ENCODE data around the gene SLC2A6.

DNA sequence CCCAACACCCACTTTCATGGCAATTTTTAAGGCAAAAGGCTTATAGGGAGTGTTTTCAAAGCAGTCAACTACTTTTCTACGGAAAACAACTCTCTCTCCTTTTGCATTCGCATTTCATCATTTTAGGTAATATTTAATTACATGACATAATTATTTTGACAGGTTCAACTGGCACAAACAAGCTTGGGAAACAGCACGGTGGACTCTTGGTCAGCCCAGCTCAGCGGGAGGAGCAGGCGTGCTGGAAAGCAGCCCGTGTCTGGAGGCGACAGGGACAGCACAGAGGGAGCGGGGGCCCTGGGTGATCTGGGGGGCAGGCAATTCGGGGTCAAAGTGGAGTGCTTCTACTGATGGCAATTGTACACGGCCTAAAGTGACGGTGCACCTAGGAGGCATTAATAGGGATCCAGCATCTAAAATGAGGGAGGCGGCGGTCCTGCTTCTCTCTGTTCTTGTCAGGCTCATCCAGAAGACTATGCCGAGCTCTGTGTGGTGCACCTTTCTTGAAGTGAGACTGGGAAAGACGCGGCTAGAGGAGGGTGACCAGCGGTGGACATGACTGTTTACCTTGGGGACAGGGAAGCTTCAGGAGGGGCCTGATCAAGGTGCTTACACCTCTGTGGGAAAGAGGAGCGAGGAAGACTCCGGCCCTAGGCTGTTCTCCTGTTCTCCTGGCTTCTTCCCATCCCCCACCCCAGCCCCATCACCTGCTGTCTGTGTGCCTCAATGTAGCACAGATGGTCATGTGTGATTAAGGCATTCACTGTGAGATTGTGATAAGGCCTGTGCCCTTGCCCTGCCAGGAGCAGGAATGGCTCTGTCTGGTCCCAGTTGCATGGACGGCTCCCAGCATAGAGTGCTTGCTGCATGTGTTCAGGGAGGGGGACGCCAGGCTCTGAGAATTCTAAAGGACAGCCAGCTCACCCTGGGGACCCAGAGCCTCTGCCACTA, 42.5 kb upstream of the SLC2A6 start:
- TF ChIP-seq, protein P1, sequence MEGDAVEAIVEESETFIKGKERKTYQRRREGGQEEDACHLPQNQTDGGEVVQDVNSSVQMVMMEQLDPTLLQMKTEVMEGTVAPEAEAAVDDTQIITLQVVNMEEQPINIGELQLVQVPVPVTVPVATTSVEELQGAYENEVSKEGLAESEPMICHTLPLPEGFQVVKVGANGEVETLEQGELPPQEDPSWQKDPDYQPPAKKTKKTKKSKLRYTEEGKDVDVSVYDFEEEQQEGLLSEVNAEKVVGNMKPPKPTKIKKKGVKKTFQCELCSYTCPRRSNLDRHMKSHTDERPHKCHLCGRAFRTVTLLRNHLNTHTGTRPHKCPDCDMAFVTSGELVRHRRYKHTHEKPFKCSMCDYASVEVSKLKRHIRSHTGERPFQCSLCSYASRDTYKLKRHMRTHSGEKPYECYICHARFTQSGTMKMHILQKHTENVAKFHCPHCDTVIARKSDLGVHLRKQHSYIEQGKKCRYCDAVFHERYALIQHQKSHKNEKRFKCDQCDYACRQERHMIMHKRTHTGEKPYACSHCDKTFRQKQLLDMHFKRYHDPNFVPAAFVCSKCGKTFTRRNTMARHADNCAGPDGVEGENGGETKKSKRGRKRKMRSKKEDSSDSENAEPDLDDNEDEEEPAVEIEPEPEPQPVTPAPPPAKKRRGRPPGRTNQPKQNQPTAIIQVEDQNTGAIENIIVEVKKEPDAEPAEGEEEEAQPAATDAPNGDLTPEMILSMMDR (IDR thresholded peaks at IDR 0.05; ENCODE audit: insufficient read depth, low read depth, low read length): no peak
- no peak for TF ChIP-seq EZH2 (IDR thresholded peaks at IDR 0.05; ENCODE audit: insufficient read depth, low read length)

Measured in astrocyte (in vitro differentiated cells and primary cell).